HS-27A (cell line): Measurements from ENCODE around the gene LTBP2.
"Not testable (repeated sequence)": the region's sequence is repeated elsewhere in the genome, so short reads cannot be mapped to it uniquely, and the experiment has no call there.

Experiments
- DNase-seq: peaks from one replicate; pipeline ENCODE4 v3.0.0-alpha.2; 2012; ENCODE audit warnings: low read depth, missing footprints

Gene LTBP2

GRCh38 chr14:74482571-74482970 lies 129.5 kb downstream of the LTBP2 start:
- no peak for DNase-seq

GRCh38 chr14:74480046-74480445 lies 132.0 kb downstream of the LTBP2 start:
- no peak for DNase-seq

- DNase-seq: no peak
Measured at GRCh38 chr14:74478996-74479635, 132.9 kb downstream of the LTBP2 start.

GRCh38 chr14:74476607-74477006 lies 135.4 kb downstream of the LTBP2 start:
- DNase-seq: no peak

- no peak for DNase-seq
Measured at GRCh38 chr14:74476107-74476506, 135.9 kb downstream of the LTBP2 start.

- DNase-seq: no peak
Measured at GRCh38 chr14:74475678-74476077, 136.4 kb downstream of the LTBP2 start.

- no peak for DNase-seq
Measured at GRCh38 chr14:74474376-74474775, 137.7 kb downstream of the LTBP2 start.

GRCh38 chr14:74472601-74473000 lies 139.4 kb downstream of the LTBP2 start:
- DNase-seq: no peak

- DNase-seq: no peak
Measured at GRCh38 chr14:74469548-74470518, 142.2 kb downstream of the LTBP2 start.

- no peak for DNase-seq
Measured at GRCh38 chr14:74468513-74468912, 143.5 kb downstream of the LTBP2 start.

- DNase-seq: no peak
Measured at GRCh38 chr14:74465335-74465734, 146.7 kb downstream of the LTBP2 start.

- DNase-seq: no peak
Measured at GRCh38 chr14:74464785-74465184, 147.3 kb downstream of the LTBP2 start.

- no peak for DNase-seq
Measured at GRCh38 chr14:74463697-74464096, 148.3 kb downstream of the LTBP2 start.

GRCh38 chr14:74462993-74463392 lies 149.0 kb downstream of the LTBP2 start:
- no peak for DNase-seq

GRCh38 chr14:74459976-74460375 lies 152.1 kb downstream of the LTBP2 start:
- no peak for DNase-seq

GRCh38 chr14:74459289-74459946 lies 152.6 kb downstream of the LTBP2 start:
- no peak for DNase-seq

GRCh38 chr14:74457565-74457895 lies 154.5 kb downstream of the LTBP2 start:
- DNase-seq: no peak

- no peak for DNase-seq
Measured at GRCh38 chr14:74456684-74457564, 155.1 kb downstream of the LTBP2 start.

GRCh38 chr14:74454397-74454796 lies 157.6 kb downstream of the LTBP2 start:
- DNase-seq: not testable (repeated sequence)
